ENCODE results near the gene YRDC.
"Not testable (repeated sequence)": the region's sequence is repeated elsewhere in the genome, so short reads cannot be mapped to it uniquely, and the experiment has no call there.

YRDC gene

DNA sequence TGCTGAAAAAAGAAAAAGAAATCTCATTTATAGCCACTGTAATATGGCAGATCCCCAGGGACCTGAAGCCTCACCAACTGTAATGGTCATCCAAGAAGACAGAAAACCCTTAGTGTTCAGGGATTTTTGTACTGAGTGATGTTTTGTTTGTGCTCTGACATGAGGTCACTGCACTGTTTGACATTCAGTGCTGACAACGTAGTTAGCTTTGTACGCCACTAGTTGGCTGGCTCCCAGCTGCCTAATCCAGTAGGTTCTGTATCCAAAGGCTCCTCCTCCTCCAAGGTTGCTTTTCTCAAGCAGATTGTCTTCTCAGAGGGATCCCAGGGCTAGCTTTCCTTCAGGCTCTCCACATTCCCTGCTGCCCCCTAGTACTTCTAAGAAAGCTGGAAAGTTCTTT is 9.5 kb upstream of the YRDC start:
- FAIRE-seq = no peak

GRCh38 chr1:37814252-37814651 is 6.2 kb upstream of the YRDC start:
- FAIRE-seq = no peak

DNA sequence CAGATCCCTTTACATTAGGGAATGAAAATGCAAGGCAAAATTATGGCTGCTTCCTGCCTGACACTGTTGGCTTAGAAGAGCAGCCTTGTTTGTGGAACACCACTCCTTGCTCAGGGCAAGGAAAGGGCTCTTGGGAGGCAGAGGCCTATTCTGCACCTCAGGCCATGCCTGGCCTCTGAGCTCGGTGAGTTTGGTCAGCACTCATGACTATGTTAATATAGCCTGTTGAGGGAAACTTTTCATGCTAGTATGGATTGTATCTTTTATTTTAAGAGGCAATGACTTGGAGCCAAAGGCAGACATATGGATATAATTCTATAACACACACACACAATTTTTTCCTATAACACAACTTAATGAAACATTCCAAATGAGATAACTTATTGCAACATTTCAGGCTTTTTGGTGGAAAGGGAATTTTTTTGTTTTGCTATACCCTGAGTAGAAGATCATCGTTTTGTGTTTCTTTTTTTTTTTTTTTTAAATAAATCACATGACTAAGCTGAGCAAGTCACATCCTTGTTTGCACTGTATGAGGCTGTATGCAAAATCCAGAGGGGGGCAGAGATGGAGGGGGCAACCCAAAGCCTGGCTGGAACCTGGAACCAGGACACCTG is 5.6 kb upstream of the YRDC start:
- FAIRE-seq = no peak

DNA sequence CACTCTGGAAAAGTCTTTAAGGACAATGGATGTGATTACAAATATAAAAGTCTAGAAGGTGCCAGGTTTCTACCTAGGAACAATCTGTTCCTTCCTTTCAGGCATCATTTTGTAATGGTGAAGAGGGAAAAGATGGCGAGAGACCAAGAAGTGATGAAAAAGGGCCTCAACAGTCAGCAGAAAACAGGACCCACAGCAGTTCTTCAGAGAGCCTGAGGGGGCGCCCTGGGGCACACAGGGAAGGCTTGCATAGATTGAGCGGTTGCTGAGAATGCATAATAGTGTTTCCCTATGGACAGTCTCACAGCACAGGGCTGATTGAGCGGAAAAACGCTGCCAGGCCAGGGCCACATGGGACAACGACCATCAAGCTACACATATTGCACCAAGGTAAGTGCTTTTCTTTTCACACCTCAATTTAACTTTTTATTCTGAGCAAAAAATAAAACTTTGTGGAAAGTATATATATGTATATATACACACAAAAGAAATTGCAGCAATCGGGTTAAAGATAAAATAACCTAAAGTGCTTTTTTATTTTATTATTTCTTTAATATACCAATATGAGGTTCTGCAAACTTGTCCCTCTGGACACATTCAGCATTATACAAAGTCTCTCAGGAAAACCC is 3.1 kb upstream of the YRDC start:
- peak; percentile 93 for FAIRE-seq

- no peak for FAIRE-seq
Observed at GRCh38 chr1:37809942-37810341, 1.9 kb upstream of the YRDC start.

DNA sequence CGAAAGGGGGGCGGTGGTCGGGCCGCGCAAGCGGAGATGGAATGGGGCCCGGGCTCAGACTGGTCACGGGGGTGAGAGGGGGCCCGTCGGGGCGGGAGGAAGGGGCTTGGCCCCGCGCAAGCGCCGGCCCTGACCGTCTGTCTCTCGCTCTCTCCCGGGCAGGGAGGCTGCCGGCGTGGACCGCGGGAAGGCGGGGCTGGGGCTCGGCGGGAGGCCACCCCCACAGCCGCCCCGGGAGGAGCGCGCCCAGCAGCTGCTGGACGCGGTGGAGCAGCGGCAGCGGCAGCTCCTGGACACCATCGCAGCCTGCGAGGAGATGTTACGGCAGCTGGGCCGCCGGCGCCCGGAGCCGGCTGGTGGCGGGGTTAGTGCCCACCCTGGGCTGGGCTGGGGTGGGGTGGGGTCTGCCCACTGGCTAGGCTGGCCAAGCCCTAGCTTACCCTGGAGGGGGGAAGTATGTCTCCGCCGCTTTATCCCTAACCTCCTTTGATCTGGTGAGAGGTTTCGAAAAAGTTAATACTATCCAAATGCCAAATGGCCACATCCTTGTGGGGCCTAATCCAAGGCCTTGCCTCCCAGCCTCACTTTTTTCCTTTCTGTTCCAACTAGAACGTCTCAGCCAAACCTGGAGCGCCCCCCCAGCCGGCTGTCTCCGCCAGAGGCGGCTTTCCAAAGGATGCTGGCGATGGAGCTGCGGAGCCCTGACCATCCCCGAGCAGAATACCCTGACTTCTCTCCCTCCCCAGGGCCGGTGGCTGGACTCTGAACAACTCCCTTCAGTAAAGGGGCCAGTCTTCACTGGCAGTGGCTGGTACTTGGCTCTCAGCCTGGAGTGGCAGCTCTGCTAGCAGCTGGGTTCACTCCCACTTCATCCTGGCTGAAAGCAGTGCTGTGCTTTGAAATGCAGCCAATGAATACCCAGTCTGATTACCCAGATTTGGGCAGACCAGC is 636 bp upstream of the YRDC start:
- no peak for FAIRE-seq

DNA sequence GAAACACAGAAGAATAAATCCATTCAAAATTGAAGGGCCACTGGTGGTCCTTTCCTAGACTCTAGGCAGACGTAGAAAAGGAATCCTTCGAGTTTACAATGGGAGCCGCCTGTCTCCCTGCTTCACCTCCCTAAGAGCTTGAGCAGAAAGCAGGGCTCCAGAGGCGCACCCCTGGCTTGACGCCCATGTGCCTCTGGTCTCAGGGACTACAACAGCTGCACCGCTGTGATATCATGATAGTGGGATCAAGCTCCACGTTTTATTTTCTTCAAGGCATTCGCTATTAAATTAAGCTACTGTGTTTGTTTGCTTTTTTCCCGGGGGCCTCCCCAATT is 821 bp downstream of the YRDC start:
- FAIRE-seq = no peak

DNA sequence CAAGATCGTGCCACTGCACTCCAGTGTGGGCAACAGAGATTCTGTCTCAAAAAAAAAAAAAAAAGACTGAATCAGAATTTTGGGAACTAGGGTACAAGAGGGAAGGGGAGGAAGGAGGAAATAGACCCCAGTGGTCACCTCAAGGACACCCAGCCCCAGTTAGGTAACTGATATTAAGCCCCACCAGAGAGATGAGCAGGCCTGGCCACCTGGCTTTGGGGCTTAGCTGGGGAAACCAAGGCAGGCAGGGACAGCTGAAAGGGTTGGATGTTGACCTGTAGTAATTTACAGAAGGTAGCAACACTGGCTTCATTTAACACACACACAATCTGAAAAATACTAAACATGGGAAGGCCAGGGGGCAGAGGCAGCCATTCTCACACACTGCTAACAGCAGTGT is 5.6 kb downstream of the YRDC start:
- FAIRE-seq = no peak

DNA sequence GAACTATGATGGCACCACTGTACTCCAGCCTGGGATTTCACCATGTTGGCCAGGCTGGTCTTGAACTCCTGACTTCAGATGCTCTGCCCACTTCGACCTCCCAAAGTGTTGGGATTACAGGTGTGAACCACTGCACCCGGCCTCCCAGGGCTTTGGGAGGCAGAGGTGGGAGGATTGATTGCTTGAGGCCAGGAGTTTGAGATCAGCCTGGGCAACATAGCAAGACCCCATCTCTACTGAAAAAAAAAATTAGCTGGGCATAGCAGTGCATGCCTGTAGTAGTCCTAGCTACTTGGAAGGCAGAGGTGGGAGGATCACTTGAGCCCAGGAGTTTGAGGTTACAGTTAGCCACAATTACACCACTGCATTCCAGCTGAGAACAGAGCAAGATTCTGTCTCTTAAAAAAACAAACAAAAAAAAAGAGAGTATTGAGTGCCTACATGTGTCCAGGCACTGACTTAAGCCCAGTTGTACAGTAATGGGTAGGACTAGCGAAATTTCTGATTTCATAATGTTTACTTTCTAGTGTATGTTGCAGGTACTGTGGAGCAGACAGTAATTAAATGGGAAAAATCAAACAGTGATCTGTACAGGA is 10.2 kb downstream of the YRDC start:
- FAIRE-seq = no peak

DNA sequence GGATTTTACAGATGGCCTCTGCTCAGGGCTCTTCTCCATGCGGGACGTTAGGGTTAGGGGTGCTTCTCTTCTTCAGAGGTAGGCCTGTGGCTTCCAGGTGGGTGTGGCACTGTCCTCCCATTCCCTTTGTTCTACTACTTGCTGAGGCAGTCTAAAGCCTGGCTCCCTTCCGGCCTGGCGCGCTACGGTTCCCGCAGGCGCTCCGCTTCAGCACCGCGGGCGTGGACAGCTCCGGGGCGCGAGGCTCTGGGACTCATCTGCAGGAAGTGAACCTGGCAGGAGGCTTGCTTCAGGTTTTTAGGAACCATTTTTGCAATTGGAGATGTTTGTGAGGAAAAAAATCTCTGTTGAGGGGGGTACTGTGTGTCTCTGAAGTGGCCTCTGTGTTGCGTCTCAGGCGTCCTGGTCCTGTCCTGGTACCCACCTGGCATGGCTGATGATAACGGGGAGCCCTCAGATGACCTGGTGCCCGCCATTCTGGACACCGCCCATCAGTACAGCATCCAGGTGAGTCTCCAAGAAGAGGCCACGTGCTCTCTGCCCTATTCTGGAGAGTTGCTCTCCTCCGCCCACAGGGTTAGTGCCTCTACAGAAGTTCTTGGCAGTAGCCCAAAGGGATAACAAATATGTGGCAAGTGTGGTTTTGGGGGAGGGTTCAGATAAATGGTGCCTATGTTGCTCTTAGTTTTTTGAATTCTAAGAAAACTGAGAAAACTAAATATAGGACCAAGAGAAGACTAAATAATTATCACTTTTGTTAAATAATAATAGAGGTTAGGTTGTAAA is 12.5 kb downstream of the YRDC start:
- no peak for FAIRE-seq

- FAIRE-seq = no peak
Observed at GRCh38 chr1:37794372-37795339, 13.4 kb downstream of the YRDC start.

GRCh38 chr1:37793773-37794371 is 14.1 kb downstream of the YRDC start, which contains the start of gene MANEAL:
TSS of gene MANEAL (plus strand) at chr1:37793847. CDS start at chr1:37794183, 336 bp downstream.
- FAIRE-seq = no peak

GRCh38 chr1:37792943-37793686 is 14.9 kb downstream of the YRDC start:
- FAIRE-seq = no peak

DNA sequence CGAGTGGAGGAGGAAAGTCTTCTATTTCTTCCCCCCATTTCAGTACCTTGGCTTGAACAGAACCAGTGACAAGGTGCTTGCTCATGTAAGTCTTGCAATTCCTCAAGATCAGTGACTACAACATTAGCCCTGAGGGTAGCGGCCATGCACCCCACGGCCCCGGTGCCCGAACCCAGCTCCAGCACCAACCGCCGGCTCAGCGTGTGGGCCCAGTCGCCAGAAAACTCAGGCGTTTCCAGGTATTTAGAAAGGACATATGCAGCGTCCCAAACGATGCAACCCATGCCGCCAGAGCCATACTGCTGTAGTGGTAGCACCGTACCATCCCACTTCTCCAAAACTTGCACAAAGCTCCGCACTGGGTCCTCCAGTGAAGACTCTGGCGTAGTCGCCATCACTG is 25.5 kb downstream of the YRDC start:
- FAIRE-seq = no peak

DNA sequence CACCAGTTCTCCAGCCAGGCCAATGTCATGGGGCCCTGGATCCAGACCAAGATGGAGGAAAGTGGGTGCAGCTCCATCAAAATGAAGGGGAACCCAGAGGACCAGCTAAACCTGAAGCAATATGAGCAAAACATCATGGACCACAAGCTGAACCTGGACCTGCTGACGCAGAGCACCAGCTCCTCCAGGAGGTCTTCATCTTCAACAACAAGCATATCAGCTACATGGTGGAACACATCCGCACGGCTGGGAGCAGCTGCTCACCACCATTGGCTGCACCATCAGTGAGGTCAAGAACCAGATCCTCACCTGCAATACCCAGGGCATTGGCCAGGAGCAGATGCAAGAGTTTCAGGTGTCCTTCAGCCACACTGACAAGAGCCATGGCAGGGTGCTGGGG is 29.4 kb downstream of the YRDC start:
- FAIRE-seq = no peak

DNA sequence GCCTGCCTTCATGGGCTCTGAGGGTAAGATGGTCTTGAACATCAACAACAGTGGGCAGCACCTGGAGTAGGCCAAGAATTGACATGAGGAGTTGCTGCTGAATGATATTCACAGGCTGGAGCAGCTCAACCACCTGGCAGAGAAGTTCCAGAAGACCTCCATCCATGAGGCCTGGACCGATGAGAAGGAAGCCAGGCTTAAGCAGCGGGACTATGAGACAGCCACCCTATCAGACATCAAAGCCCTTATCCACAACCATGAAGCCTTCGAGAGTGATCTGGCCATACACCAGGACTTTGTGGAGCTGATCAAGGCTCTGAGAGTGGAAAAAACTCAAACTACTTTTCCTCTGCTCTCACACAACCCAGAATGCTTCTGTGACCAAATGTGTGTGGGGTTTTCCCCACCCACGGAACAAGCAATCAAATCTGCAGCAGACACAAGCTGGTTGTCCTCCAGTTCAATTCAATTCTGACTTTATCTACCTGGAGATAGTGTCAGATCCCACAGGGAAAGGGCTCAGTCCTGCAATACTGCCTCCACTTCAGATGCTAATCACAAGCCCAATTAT is 31.0 kb downstream of the YRDC start:
- FAIRE-seq = no peak

GRCh38 chr1:37771440-37771839 is 36.6 kb downstream of the YRDC start:
- not testable (repeated sequence) for FAIRE-seq

- no peak for FAIRE-seq
Observed at GRCh38 chr1:37767488-37767887, 40.5 kb downstream of the YRDC start.

- no peak for FAIRE-seq
Observed at GRCh38 chr1:37765916-37766664, 41.9 kb downstream of the YRDC start.
